HepG2 (cell line): ENCODE data around the gene SLAIN2. TPM values are rescaled to one million over a fixed set of nuclear protein-coding genes. Genes with fewer than 3 reads are reported as not detected.

Source experiments
- HOXA9 ChIP-seq: sonication (generic); formaldehyde crosslinking; IDR thresholded peaks from 2 replicates; pipeline ENCODE4 v1.8.1; 2022; ENCODE audit warnings: missing genetic modification reagents, mild to moderate bottlenecking, moderate library complexity, borderline replicate concordance
- JUND ChIP-seq: sonication (generic); formaldehyde crosslinking; IDR thresholded peaks from 2 replicates; pipeline ENCODE4 v1.8.0; 2022; ENCODE audit warnings: mild to moderate bottlenecking, missing genetic modification reagents
- MTF1 ChIP-seq: sonication (generic); formaldehyde crosslinking; IDR thresholded peaks from 2 replicates; pipeline ENCODE4 v1.5.0; 2020; ENCODE audit warnings: missing genetic modification reagents
- PITX1 ChIP-seq: sonication (generic); formaldehyde crosslinking; IDR thresholded peaks from 2 replicates; pipeline ENCODE4 v1.5.1; 2020; ENCODE audit warnings: mild to moderate bottlenecking, missing genetic modification reagents
- RBFOX2 ChIP-seq: fragments of 200-400 bp; formaldehyde crosslinking; IDR thresholded peaks from 2 replicates; pipeline ENCODE4 v1.6.1; 2017; ENCODE audit warnings: low read depth, mild to moderate bottlenecking, low read length
- SKIL ChIP-seq: sonication (generic); formaldehyde crosslinking; IDR thresholded peaks from 2 replicates; pipeline ENCODE4 v1.8.0; 2022; ENCODE audit warnings: missing genetic modification reagents, mild to moderate bottlenecking, moderate library complexity, borderline replicate concordance
- SNRNP70 ChIP-seq: fragments of 200-400 bp; formaldehyde crosslinking; IDR thresholded peaks from 2 replicates; pipeline ENCODE4 v1.6.1; 2017; ENCODE audit warnings: mild to moderate bottlenecking, low read depth, low read length, moderate library complexity
- TCF12 ChIP-seq, 2 experiments: fragments of 450-650 bp in 1 of 2; sonication (generic) in 1 of 2; formaldehyde crosslinking in 1 of 2; IDR thresholded peaks; 2 replicates each; pipeline versions ENCODE4 v1.6.1 to v1.8.0; 2017 to 2022; ENCODE audit warnings: antibody characterized with exemption in 1 of 2, mild to moderate bottlenecking in 1 of 2, missing genetic modification reagents in 1 of 2, moderate library complexity in 1 of 2
- UBTF ChIP-seq: sonication (generic); formaldehyde crosslinking; IDR thresholded peaks from 2 replicates; pipeline ENCODE4 v1.4.0; 2020; ENCODE audit warnings: mild to moderate bottlenecking, missing genetic modification reagents
- ZBTB7B ChIP-seq: sonication (generic); formaldehyde crosslinking; IDR thresholded peaks from 2 replicates; pipeline ENCODE4 v1.4.0; 2020; ENCODE audit warnings: missing genetic modification reagents
- ZUFSP ChIP-seq: sonication (generic); formaldehyde crosslinking; IDR thresholded peaks from 2 replicates; pipeline ENCODE4 v1.9.0; 2021; ENCODE audit warnings: missing genetic modification reagents, mild to moderate bottlenecking, borderline replicate concordance
- polyA plus RNA-seq, 8 experiments: library from polyadenylated mRNA; depleted of rRNA in 3 of 8; stranded (reverse) in 7 of 8; unstranded in 1 of 8; fragments of >200 nt; fragmentation: Illumina TruSeq in 4 of 8; extraction: Trizol in 4 of 8; gene quantifications; 2 replicates each; pipeline versions ENCODE4 v1.2.1 to v1.2.3, GENCODE V29; 2011 to 2016; ENCODE audit warnings: low read depth in 4 of 8, missing spikeins in 1 of 8, mixed read lengths in 1 of 8; ENCODE audit not compliant: insufficient read depth in 1 of 8
- total RNA-seq, 5 experiments: library from RNA; depleted of rRNA; stranded (reverse); fragments of >200 nt; fragmentation: Illumina TruSeq; extraction: Trizol; gene quantifications; 2 replicates each; pipeline ENCODE4 v1.2.3, GENCODE V29; 2016; ENCODE audit warnings: low read depth in 1 of 5
- TF ChIP-seq, protein P1 (sequence below): IDR thresholded peaks from 2 replicates; pipeline ENCODE4 v1.6.1; 2016; ENCODE audit warnings: mild to moderate bottlenecking, missing biosample characterization, missing genetic modification reagents
- TF ChIP-seq, protein P2 (sequence below): sonication (generic); formaldehyde crosslinking; IDR thresholded peaks from 2 replicates; pipeline ENCODE4 v1.4.0; 2020; ENCODE audit warnings: missing genetic modification reagents
- TF ChIP-seq, protein P3 (sequence below): sonication (generic); formaldehyde crosslinking; IDR thresholded peaks from 2 replicates; pipeline ENCODE4 v1.5.1; 2020; ENCODE audit warnings: mild to moderate bottlenecking, missing genetic modification reagents, moderate library complexity

Gene SLAIN2
- total and polyA plus RNA-seq, 2 of the 13 experiments (the other 11 are each of a cell fraction or from before 2014, with no cell fraction given): 20.7 to 22.5 TPM

- TF ChIP-seq UBTF (peak; percentile 88; the same call in 1 of the 2 replicates), JUND (CRISPR knock-in tag) (no peak), SNRNP70 (no peak), MTF1 (CRISPR knock-in tag) (no peak), ZUFSP (CRISPR knock-in tag) (no peak), TCF12 (IDR thresholded peaks at IDR 0.05) (no peak), TCF12 (CRISPR knock-in tag; IDR thresholded peaks at IDR 0.05) (0 out of 2 replicates have a peak, but pooled peaks have one; percentile 10), HOXA9 (CRISPR knock-in tag) (0 out of 2 replicates have a peak, but pooled peaks have one; percentile 58), ZBTB7B (CRISPR knock-in tag) (peak; percentile 22; the same call in 1 of the 2 replicates), SKIL (CRISPR knock-in tag) (0 out of 2 replicates have a peak, but pooled peaks have one; percentile 35), RBFOX2 (peak; percentile 74), PITX1 (CRISPR knock-in tag) (peak; percentile 18; the same call in 1 of the 2 replicates)
- TF ChIP-seq, protein P1, sequence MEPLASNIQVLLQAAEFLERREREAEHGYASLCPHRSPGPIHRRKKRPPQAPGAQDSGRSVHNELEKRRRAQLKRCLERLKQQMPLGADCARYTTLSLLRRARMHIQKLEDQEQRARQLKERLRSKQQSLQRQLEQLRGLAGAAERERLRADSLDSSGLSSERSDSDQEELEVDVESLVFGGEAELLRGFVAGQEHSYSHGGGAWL (CRISPR knock-in tag): peak; percentile 72; the same call in 1 of the 2 replicates
- TF ChIP-seq, protein P2, sequence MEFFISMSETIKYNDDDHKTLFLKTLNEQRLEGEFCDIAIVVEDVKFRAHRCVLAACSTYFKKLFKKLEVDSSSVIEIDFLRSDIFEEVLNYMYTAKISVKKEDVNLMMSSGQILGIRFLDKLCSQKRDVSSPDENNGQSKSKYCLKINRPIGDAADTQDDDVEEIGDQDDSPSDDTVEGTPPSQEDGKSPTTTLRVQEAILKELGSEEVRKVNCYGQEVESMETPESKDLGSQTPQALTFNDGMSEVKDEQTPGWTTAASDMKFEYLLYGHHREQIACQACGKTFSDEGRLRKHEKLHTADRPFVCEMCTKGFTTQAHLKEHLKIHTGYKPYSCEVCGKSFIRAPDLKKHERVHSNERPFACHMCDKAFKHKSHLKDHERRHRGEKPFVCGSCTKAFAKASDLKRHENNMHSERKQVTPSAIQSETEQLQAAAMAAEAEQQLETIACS (CRISPR knock-in tag): no peak
- TF ChIP-seq, protein P3, sequence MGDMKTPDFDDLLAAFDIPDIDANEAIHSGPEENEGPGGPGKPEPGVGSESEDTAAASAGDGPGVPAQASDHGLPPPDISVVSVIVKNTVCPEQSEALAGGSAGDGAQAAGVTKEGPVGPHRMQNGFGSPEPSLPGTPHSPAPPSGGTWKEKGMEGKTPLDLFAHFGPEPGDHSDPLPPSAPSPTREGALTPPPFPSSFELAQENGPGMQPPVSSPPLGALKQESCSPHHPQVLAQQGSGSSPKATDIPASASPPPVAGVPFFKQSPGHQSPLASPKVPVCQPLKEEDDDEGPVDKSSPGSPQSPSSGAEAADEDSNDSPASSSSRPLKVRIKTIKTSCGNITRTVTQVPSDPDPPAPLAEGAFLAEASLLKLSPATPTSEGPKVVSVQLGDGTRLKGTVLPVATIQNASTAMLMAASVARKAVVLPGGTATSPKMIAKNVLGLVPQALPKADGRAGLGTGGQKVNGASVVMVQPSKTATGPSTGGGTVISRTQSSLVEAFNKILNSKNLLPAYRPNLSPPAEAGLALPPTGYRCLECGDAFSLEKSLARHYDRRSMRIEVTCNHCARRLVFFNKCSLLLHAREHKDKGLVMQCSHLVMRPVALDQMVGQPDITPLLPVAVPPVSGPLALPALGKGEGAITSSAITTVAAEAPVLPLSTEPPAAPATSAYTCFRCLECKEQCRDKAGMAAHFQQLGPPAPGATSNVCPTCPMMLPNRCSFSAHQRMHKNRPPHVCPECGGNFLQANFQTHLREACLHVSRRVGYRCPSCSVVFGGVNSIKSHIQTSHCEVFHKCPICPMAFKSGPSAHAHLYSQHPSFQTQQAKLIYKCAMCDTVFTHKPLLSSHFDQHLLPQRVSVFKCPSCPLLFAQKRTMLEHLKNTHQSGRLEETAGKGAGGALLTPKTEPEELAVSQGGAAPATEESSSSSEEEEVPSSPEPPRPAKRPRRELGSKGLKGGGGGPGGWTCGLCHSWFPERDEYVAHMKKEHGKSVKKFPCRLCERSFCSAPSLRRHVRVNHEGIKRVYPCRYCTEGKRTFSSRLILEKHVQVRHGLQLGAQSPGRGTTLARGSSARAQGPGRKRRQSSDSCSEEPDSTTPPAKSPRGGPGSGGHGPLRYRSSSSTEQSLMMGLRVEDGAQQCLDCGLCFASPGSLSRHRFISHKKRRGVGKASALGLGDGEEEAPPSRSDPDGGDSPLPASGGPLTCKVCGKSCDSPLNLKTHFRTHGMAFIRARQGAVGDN (CRISPR knock-in tag): peak; percentile 46; the same call in 1 of the 2 replicates
Observed at GRCh38 chr4:48341776-48342605, 662 bp downstream of the SLAIN2 start (continued).
